Neural progenitor cell (in vitro differentiated cells): ENCODE measurements around the gene CMC1.

ENCODE experiments used
- CTCF ChIP-seq: fragments of 200-600 bp; sonication (generic); IDR thresholded peaks from 2 replicates; pipeline ENCODE4 v1.5.1; 2017; ENCODE audit warnings: antibody characterized with exemption, mild to moderate bottlenecking
- EZH2 ChIP-seq: fragments of 200-600 bp; sonication (generic); IDR thresholded peaks from 2 replicates; pipeline ENCODE4 v1.6.1; 2017; ENCODE audit warnings: antibody characterized with exemption, mild to moderate bottlenecking, moderate library complexity
- EZH2phosphoT487 ChIP-seq: fragments of 200-600 bp; sonication (generic); IDR thresholded peaks from 2 replicates; pipeline ENCODE4 v1.6.1; 2017; ENCODE audit warnings: antibody characterized with exemption

- no peak for TF ChIP-seq CTCF
- no peak for TF ChIP-seq EZH2
- TF ChIP-seq EZH2phosphoT487: no peak
These were observed 43.3 kb upstream of the CMC1 start for GRCh38 chr3:28198161-28198560.
